Sciatic nerve (tissue), 2 donors: ENCODE measurements around the gene KLHL29. TPM values are rescaled to one million over a fixed set of nuclear protein-coding genes. Genes with fewer than 3 reads are reported as not detected.
"Not testable (repeated sequence)": the region's sequence is repeated elsewhere in the genome, so short reads cannot be mapped to it uniquely, and the experiment has no call there.

Experiments used
- ATAC-seq: fragments of 200-7000 bp; cut with Tn5 transposase; one replicate; pipeline ENCODE4 v1.9.1; 2020; ENCODE audit warnings: mild to moderate bottlenecking, moderate library complexity
- DNase-seq: peaks from one replicate; pipeline ENCODE4 v3.0.0-alpha.2; 2020; ENCODE audit warnings: low spot score
- intact Hi-C: fragments of 100-400 bp; cut with DNase I; formaldehyde crosslinking; loops from one replicate; pipeline ENCODE4 v1.14.2; 2022
- total RNA-seq: library from RNA; stranded (reverse); fragmentation: NEBNext Ultra II Directional; extraction: Animal tissue kit (Norgen Biotek cat#: 25700); gene quantifications from one replicate; pipeline ENCODE4 v1.2.1, GENCODE V29; 2021
- donor health status: DM: no; HTN: no; CAD: no.
- donor health status: DM: no; HTN: no; CAD: no.

Gene KLHL29
- 31.7 TPM for total RNA-seq

DNA sequence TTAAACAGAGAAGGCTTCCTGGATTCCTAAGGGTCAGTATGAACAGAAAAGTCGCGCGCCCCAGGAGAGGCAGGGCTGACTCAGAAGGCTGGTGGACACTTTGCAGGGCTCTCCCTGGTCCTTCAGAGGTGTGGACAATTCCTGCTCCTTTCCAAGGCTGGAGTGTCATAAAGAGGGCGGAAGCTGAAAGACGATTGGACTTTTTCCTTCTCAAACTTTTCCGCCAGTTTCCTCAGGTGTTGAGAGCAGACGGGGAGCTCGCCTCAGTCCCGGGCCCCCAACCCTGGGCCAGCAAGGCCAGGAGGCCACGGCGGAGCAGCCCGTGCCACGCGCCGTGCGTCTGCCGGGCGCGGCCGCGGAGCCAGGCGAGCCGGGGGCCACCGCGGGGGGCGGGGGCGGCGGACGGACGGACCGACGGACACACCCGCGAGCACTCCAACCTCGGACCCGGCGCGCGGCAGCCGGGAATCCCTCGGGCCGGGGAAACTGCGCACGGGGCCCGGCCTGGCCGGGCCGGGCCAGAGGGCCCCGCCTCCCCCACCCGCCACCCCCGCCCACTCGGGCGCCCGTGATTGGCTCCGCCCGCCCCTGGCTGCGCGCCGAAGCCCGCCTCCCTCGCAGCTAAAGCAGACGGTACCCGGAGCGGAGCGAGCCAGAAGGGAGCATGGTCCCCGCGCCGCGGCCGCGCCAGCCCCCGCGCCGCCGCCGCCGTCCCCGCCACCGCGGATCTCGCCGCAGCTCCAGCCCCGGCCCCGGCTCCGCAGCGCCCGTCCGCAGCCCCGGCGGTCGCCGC, at the start of gene KLHL29:
Gene KLHL29 (plus strand): TSS at position 629 of the 793 bp plus-strand sequence. CDS start 177,018 bp downstream, outside the sequence.
- peak; percentile 89 for ATAC-seq
- peak; percentile 95 for DNase-seq
- intact Hi-C loops = no loop called here

DNA sequence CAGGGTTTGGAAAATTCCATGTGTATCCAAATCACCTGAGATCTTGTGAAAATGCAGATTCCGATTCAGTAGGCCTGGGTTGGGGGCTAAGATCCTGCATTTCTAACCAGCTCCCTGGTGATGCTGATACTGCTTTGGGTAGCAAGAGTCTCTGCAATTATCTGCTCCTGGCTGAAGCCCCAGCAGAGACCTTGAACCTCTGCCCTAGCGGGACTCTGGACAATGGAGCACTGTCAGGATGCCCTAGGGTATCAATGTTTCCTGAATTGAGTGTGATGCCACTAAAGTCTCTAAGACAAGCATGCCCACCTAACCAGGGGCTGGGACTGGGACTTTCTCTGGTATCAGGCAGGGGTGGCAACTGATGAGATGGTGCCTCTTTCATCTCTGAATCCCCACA, 49.4 kb upstream of the KLHL29 start:
- ATAC-seq = no peak

DNA sequence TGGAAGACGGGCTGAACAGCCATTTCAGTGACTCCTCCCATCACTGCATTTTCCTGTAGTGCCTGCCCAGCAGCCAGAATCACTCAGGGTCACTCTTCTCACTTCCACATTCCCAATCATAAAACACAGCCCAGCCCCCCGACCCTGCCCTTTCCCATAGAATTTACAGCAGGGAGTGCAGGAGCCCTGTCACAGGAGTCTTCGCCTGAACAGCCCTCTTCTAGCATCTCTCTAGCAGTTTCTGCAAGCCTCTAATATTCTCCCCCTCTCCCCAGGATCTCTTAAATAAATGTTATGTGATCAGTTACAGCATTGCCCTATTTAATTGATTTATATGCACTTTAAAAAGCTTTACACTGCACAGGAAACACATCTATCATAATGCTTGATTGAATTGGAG, 42.9 kb upstream of the KLHL29 start:
- ATAC-seq = no peak
- intact Hi-C loops = no loop called here
- DNase-seq = no peak

More for the DNA sequence above, 49.4 kb upstream of the KLHL29 start:
- DNase-seq = no peak
- intact Hi-C loops = no loop called here

DNA sequence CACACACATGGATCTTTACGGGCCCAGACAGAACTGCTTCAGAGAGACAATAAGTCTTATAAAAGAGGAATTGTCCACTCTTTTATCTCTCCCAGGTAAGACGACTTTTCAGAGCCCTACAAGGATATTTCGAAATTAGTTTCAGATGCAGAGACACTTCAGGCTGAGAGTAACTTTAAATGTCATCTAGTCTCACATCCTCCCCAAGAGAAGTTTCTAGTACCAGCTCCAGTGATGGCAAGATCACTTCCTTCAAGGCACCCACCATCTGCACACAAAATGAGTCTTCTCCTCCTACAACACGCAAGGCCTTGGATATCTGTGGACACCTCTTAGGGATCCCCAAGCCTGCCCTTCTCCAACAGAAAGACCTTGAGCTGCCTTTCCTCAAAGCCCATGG, 39.0 kb upstream of the KLHL29 start:
- DNase-seq (no peak), ATAC-seq (no peak)
- intact Hi-C loops = no loop called here

DNA sequence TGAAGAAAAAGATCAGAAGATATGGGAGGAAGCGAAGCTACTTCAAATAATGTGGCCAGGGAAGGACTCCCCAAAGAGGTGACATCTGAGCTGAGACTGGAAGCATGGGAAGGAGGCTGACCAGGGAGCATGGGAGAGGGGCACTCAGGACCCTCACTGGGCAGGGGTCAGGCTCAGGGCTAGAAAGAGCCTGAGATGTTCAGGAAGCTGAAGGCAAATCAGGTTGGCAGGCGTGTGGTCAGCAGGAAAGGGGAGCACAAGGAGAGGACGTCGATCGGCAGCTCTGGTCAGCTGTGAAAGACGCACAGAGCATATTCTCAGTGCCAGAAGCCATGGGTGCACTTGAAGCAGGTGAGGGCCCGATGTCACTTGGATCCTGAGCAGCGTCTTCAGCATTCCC, 38.2 kb upstream of the KLHL29 start:
- intact Hi-C loops = no loop called here
- DNase-seq = no peak
- no peak for ATAC-seq

DNA sequence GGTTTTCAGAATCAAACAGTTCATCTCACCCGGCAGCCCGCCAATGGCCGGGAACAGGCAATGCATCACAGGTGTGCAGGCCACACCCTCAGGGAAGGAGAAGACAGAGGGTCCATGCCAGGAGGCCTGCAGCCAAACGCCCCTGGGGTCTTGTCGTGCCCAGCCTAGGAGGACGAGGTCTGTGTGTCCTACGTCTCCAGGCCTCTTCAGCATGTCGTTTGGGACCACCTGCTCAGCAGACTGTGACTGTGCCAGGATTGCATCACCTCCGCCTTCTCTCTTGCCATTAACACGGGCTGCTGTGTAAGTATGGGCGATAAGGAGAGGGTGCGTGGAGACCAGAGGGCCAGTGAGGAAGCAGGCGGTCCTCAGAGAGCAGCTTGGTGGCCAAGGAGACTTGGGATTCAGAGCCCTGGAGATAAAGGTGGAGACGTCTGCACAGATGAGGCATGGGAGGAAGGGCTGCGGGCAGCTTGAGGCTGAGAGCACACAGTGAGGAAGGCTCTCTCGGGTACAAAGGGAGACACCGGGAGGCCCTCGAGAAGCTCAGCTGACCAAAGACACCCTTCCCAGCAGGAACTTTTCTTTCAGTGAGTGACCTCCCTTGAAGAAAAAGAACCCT, 37.4 kb upstream of the KLHL29 start:
- DNase-seq = no peak
- intact Hi-C loops = no loop called here

DNA sequence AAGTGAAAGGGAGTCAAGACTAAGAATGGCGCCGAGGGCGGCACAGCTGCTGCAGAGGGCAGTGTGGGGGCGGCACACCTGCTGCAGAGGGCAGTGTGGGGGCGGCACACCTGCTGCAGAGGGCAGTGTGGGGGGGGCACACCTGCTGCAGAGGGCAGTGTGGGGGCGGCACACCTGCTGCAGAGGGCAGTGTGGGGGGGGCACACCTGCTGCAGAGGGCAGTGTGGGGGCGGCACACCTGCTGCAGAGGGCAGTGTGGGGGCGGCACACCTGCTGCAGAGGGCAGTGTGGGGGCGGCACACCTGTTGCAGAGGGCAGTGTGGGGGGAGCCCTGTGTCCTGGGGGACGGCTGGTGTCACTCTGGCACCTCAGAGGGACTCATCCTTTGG, 36.9 kb upstream of the KLHL29 start:
- ATAC-seq, intact Hi-C loops, DNase-seq: not testable (repeated sequence)

More for the DNA sequence above, 37.4 kb upstream of the KLHL29 start:
- no peak for ATAC-seq

DNA sequence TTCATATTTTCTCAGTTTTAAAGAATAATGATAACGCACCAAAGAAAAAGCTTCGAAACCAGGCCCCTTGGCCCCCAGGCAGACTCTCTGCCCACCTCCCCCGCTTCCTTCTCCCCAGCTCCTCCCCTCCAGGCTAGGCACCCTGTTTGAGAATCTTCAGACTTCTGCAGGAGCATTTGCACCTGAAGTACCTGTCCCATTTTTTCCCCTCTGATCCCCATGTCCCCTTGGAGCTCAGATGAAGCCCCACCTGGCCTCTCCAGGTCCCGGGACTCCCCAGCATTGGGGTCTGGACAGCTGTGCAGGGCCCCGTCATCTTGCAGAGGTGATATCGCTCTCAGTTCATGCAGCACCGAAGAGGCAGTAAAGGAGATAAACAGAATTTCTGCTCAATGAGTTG, 35.5 kb upstream of the KLHL29 start:
- intact Hi-C loops = no loop called here
- DNase-seq (no peak), ATAC-seq (no peak)

DNA sequence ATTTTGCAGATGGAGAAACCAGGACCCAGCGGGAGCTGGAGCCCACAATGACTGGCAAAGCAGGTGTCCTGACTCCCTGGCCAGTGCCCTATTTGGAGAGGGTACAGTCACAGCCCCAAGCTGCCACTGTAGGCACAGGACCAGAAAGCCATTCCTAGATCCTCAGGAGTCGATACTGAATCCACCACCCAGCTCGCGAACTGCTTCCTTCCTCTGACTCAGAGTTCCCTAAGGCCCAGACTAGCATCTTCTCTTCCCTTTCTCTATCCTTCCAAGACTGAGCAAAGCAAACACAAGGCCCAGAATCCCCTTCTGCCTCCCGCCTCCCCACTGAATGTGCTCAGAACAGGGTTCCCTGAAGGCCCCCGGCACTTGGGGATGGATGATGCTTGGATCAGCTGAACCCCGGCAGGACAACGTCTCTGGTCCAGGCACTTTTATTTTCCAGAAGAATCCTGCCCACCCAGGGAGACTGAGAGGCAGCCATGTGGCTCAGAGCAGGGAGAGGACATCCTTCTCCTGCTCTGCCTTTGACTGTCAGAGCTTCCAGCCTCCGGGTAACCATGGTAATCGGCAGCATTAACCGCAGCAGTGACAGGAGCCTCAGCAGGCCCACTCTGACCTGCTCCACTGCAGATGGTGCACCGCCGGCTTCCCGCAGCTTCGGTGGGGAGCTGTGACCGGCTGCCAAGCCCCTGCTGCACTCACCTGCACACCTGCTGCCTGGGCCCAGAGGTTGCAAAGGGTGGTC, 34.8 kb upstream of the KLHL29 start:
- no peak for DNase-seq
- ATAC-seq = peak; percentile 39
- intact Hi-C loops = no loop called here

DNA sequence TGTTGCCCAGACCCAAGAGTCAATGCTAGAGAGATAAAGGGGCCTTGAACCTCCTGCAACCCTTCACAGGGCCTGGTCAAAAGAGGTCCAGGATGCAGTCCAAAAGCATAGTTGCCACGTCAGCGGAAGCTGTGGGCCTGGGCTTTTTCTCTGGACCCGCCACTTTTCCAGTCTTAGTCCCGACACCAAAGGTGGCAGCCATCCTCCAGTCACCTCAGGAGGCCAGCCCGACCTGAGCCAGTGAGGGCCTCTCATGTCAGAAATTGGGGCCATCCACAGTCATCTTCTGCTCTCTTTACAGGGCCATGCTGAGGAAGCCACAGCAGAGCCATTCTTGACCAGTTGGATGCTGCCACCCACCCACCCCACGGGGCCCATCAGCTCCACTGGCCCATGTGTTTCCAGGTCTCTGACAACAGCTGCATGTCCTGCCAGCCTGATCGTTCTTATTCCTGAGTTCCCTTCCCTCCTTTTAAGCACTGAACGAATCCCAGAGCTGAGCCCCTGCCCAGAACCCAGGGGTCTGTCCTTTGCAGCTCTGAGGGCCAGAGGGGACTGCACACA, 34.1 kb upstream of the KLHL29 start:
- ATAC-seq (peak; percentile 13), DNase-seq (no peak)
- intact Hi-C loops = no loop called here

DNA sequence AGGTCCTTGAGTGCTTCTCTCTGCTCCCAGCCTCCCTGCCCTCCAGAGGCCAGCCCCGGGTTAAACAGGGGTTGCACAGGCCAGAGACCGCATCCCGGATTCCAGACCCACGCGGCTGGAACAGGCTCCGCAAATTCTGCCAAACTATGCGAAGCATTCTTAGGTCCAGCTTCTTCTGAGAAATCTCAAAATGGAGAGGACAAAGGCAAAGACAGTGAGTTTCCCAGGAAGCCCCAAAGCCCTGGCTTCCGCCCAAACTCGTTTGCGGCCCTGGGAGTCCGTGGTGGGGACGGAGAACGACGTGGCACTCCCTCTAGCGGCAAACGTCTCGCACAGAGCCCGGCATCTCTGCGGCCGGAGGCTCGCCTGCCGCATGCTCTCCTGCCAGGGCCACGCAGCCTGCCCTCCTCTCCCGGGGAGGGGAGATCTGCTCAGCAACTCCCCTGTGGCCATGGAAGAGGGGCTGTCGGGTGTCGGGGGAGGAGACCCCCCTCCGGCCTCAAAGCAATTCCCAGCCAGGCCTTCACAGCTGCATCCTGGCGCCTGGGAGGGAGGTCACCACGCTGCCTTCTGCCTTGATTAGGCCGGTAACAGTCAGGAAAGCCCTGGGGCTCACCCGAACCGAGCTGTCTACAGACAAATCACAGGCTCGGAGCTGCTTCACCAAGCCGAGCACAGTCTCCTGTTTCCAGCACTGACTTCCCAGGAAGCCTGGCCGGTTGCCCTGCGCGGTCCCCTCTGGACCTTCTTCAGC, 33.4 kb upstream of the KLHL29 start:
- intact Hi-C loops = no loop called here
- ATAC-seq (peak; percentile 96), DNase-seq (peak; percentile 95)

DNA sequence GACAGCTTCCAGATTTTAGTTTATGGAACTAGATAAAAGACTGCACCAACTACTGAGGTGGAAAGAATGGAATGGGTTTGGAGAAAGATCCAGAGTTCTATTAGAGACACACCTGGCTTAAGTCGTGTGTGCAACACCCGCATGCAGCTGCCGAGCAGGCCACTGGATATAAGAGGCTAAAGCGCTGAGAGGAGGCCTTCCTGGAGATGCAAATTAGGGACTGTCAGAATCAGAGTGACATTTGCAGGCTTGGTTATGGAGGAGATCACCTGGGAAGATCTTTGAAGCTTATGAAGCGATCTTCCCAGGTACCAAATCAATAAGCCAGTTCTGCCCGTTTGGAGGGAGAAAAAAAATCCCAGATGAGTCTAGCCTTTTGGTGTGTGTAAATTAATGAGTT, 30.4 kb upstream of the KLHL29 start:
- intact Hi-C loops = no loop called here
- ATAC-seq (no peak), DNase-seq (no peak)

DNA sequence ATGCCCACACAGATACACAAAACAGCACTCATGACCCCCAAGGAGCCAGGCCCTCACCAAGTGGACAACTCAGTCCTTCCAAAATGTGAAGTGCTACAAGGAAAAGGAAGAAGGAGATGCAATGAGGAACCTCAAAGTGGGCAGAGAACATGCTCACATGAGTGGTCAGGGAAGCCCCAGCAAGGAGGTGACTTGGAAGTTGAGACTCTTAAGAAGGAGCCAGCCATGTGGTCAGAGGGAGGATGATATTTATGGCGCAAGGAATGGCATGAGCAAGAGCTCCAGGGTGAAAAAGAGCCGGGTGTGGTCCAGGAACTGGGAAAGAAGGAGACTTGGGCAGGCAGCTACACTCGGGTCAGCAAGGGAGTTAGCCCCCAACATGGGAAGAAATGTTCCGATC, 30.0 kb upstream of the KLHL29 start:
- DNase-seq (no peak), ATAC-seq (no peak)
- intact Hi-C loops = no loop called here

DNA sequence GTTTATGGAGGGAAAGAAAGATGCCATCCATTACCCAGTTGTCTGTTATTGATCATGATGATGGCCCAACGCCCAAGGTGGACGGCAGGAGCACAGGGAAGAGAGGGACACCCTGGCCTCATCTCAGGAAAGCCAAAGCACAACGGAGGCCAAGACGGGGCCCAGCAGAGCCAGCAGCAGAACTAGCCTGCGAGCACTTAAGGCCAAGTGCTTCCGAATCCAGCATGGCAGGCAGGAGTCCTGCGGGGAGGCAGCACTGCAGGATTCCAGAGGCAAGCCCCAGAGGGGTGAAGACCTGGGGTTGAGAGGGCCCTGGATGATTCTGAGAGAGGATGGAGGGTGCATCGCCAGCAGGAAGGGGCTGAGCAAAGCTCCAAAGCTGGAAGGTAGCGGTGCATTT, 28.3 kb upstream of the KLHL29 start:
- no peak for DNase-seq
- no peak for ATAC-seq
- intact Hi-C loops = no loop called here

DNA sequence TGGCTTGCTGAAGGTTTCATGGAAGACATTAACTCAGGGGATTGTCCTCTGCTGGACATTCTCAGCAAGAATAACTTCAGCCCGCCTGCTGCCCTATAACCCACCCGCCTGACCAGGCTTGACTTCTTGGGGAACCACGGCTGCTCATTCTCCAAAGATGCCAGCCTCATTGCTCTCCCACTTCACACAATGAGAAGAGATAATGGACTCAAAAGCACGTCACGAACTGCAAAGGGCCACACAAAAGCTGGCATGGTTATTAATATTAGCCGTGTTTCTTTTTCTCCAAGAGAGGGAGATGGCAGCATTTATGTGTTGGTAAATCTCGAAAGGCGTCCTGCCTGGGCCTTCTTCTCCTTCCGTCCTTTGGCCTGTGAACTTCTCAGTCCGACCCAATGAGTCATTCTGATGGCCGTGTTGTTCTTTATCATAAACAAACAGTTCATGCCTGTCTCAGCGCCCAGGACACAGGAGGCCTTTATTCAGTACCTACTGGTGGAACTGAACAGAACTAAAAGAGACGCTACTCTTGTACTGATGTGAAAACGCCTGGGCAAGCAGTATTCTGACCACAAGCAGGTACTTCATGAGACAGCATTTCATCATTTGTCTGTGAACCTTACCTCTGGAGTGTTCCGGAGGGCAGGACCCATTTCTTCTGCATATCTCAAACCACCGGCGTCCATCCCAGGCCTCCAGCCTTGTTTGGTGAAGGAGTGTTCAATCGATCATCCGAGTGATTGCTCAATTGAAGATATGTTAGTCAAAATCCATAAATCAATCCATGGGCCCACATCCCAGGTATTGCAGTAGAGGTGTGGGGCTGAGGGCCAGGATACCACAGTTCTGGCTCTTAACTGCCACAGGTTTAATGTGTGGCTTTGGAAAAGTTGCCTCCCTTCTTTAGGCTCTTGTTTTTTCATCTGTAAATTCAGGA, 25.1 kb upstream of the KLHL29 start:
- no peak for DNase-seq
- ATAC-seq = no peak
- intact Hi-C loops = no loop called here

DNA sequence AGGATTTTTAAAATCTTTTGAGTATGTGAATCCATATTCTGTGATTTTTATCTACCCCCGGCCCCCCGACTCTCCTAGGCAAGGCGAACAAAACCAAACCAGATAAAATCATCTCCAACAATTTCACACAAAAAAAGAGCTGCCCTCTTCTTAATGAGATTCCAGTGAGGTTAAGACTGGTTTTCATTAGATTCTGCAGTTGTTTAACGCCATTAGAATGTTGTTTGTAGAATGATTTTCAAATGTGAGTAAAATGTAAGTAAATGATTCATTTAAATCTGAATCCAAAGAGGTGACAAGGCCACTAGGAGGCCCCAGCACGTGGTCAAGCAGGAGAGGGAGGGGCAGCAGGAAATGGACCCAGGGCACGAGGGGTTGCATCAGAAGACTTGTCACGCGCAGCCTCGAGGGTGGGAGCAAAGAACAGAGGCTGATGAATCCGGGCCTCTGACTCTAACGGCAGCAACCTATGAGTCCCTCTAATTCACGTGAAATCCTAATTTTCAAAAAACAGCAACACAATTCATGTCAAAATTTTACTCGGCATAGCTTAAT, 24.3 kb upstream of the KLHL29 start:
- intact Hi-C loops = no loop called here
- ATAC-seq = no peak
- DNase-seq = no peak

DNA sequence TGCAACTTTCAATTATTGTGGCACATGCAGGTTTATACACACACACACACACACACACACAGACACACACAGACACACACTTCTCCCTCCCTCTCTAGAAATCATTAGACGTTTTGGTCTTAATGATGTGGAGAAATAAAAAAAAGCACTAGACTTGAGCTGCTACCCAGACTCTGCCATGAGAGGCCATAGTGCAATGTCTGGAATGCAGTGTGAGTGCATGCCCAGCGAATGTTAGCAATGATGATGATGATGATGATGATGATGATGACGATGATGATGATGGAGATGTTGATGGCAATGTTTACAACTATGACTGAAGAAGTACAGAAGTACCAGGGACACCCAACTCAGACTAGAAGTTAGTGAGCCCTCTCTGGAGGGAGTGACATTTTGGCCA, 23.8 kb upstream of the KLHL29 start:
- no peak for DNase-seq
- intact Hi-C loops = no loop called here
- no peak for ATAC-seq

DNA sequence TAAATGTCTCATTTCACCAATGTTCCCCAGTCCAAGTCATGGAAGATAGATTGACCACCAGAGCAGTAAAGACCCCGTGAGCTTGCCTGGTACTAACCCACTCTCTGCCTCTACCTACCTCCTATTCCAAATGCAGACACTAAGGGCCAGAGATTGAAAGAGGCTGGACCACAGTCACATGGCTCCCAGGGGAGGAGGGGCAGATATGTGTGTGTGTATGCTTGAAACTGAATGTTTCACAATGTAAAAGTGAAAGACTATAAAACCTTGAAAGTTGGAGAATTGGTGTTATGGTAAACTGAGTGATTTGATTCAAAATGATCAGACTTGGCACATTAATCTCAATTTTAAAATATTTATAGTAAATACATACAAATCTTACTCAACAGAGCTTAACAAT, 21.7 kb upstream of the KLHL29 start:
- ATAC-seq (no peak), DNase-seq (no peak)
- intact Hi-C loops = no loop called here
